NCI-H2107 treated with DMSO at 0.1 percent for 48 hours (cell line): ENCODE data around the gene CMIP.

ENCODE experiments used
- DNase-seq: peaks from one replicate; lab custom pipeline; 2025; ENCODE audit not compliant: unreplicated experiment; lab: John Stamatoyannopoulos, UW

CMIP gene

GRCh38 chr16:81445966-81446906 lies 1.6 kb downstream of the CMIP start:
- DNase-seq: peak; percentile 72

DNA sequence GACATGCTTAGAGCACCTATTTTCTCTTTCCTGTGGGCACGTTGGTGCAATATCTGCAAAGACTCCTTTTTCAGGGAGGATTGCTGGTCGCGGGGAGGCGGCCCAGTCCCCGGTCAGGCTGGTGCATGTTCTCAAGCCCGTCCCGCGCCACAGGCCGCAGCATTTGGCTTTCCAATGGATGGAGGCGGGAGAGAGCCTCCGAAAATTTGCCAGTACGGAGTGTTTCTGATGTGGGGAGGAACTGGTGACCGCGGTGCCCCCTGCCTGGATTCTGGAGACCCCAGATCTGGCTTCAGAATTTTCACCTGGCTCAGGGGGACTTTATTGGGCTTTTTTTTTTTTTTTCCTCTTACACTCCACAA lies 2.3 kb downstream of the CMIP start:
- DNase-seq: no peak

- DNase-seq: peak; percentile 67
Measured at GRCh38 chr16:81447383-81448101, 2.9 kb downstream of the CMIP start.

DNA sequence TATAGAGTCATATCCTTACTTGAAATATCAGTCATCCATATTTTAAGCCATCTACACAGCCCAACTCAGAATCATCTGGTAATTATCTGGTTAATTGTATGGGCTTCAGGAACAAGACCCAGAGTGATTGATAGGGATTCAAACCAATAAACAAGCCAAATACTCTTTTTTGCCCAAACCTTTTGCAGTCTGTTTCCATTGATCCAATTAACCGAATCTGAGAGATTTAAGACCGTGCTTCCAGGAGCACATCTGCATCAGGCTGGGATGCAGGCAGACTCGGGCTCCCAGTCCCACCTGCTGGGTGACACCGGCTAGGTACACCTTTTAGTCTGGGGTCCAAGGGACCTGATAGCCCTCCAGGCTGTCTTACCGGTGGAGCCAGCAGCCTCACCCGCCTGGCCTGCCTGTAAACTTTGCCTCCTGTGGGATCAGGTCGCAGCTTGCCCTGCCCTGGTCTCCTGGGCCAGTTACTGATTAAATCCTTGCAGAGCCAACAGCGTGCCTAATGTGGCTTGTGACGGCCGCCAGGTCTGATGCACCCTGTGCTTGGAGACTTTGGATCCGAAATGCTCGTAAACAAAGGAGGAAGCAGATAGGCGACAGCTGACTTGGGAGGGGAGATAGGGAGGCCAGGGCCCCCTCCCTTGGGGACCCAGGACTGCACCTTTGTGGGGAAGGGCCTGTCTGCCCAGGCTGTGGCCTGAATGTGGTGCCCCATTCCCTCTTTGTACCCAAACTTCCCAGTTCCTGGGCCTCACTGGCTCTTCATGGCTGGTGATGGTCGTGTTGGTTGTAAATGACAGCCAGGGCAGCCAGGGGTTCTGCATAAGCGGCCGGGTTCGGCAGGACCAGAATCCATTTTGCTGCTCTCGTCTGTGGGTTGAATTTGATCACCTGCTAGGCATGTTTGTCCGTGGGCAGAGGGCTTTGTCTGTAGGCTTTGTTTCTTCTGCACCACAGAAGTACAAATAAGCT lies 3.8 kb downstream of the CMIP start:
- DNase-seq: peak; percentile 47

DNA sequence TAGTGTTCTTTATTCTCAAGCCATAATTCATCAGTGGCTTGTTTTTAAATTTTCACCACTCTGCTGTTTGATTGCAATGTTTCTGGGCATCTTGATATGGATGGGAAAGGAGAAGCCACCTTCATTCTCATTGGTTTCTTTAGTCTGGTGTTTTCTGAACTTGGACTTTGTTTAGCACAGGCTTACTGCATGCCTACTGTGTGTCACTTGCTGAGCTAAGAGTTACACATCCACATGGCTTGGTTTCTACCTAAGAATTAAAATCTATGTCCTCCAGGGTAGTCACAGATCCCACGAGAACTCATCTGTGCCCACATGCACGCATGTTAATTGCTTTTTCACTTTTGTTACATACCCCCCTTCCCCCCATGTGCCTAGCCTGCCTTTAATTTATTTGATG lies 4.6 kb downstream of the CMIP start:
- no peak for DNase-seq

DNA sequence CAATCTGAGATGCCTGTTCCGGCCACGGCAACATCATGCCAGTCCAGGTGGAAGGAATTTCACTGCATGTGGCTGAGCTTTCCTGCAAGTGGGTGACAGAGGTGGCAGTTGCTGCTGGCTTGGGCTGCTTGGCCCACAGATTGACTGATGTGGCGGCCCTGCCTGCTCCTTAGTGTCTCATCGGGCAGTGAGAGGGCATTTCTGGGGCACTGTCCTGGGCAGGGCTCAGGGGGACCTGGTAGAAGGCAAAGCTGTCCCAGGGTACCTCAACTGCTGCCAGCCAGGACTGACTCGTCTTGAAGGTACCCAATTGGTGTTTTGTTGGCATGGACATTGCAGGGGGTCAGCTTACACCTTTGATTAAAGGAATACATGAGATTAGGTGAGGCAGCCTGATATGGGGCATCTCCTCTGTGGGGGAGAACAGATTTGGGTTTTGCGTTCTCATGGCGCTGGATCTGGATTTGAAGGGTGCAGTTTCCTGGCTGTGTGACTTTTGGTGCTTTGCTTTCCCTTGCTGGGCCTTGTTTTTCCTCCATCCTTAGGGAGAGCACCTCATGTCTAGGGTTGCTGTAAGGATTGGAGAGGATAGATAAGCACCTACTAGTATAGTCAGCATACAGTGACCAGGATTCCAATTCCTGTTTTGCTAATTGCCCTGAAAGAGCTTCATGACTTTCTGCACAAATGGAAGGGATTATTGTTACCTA lies 5.4 kb downstream of the CMIP start:
- DNase-seq: no peak

- DNase-seq: no peak
Measured at GRCh38 chr16:81450783-81451491, 6.3 kb downstream of the CMIP start.

DNA sequence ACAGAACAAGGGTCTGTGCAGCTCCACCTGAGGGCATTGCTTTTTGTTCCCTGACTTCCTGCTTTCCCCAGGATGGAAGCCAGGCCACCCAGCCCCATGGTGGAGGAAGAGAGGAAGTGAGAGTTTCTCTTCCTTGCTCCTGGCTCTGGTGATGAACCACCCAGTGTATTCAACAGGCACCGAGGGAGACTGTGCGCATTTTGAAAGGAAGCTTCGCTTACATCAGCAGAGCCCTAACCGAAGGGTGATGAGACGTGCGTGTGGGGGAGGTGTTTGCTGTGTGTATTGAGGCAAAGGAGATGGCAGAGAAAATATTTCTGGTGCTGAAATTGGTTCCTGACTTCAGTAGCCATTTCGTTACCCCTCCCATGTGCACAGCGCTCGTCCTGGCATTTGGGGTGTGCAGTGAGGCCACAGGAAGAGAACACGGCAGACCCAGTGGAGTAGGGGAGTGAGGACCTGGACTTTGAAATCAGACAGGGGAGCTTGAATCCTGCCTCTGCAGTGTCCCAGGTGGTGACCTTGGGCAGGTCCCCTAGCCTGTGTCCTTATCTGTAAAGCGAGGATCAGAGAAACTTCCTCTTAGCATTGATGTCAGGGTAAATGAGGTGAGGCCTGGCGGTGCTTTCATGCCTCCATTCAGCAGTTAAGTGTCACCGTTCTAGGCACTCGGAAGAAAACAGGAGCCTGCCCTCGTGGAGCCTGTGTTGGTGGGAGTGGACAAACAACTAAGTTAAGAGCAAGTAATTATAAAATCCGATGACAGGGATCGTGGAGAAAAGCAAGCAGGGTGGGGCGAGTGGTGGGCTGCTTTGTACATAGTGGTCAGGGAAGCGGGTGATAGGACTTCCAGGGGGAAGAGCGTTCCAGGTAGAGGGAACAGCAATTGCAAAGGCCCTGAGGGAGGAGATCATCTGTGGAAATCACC lies 7.4 kb downstream of the CMIP start:
- no peak for DNase-seq

DNA sequence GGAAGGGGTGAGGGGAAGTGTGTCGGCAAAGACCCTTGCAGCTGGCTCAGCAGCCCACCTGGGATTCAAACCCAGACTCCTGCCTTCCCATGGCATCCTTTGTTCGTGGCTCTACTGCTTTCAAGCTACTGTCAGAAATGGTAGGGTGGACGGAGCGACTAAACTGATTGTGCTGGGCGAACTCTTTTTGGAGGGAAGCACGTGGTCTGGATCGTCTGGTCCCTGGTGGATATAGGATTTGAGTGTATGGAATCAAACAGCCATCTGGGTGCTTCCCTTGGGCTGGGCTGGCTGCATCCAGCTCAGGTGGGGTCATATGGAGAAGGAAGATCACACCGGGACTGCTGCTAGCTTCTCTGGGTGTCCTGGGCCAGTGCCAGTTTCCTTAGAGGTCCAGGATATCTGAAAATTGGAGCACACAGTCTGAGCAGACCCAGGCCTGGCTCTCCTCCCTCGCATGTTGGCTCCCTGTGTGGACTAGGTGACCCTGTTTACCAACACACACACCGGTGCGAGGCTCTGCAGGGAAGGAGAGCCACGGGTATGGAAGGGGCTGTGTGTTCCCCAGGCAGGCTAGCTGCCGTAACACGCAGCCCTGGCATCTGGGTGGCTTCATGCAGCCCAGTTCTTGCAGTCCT lies 8.6 kb downstream of the CMIP start:
- no peak for DNase-seq

- no peak for DNase-seq
Measured at GRCh38 chr16:81454044-81454443, 9.4 kb downstream of the CMIP start.

- DNase-seq: no peak
Measured at GRCh38 chr16:81455006-81455405, 10.4 kb downstream of the CMIP start.

- DNase-seq: no peak
Measured at GRCh38 chr16:81455720-81456494, 11.3 kb downstream of the CMIP start.

GRCh38 chr16:81456523-81457325 lies 12.1 kb downstream of the CMIP start:
- DNase-seq: no peak

DNA sequence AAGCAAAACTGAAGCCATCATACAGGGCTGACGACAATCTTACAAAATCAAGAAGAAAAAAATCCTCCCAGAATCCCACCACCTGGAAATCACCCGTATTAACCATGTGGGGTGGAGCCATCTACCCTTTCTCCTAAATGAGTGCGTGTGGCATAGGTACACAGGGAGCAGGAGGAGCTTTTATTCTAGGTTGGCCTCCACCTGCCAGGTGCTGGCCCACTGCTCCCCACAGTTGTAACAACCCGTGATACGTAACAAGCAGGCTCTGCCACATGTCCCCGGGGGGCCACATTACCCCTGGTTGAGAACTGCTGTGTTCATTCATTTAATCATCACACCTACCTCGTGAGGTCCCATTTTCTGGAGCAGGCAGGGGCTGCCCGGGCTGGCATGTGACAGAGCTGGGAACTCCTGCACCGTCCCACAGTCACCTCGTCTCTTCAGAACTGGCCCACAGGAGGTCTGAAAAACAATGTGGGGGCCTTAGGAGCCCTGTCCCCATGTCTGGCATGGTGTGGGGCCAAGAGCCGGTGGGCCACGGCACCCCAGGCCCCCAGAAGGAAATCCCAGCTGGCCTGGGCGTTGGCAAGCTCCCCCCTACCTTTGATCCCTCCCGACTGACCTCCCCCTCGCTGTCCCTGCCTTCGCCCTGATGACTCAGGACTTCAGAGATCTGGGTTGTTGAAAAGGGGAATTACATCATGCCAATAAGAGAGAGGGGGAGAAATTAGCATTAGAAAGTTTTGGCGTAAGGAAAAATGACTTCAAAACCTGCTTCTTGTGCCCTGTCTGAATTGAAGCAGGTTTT lies 12.9 kb downstream of the CMIP start:
- DNase-seq: no peak

DNA sequence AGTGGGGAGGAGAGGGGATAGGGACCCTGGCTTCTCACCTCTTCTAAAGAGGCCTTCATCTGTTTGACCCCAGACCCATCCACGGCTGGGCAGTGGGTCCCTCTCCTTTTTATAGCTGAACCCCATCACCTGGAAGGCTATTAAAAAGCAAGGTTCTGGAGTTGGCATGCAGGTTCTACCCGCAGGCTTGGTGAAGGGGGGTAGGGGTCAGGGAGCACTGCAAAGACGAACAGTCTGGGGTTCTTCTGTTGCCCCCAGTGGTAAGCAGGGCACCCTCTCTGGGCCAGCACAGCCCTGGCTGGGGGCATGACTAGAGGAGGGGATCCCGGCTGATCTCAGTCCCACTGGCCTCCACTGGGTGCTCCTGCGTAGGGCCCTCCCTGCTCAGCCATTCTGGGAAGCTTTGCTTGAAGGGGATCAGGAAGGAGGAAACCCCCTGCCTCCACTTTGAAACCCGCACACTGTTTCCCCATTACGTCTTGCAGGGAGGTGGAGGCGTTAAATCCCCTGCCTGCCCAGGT lies 13.6 kb downstream of the CMIP start:
- no peak for DNase-seq
